ENCODE measurements around the gene GDPD3. TPM values are rescaled to one million over a fixed set of nuclear protein-coding genes. Genes with fewer than 3 reads are reported as not detected.

The GDPD3 gene
- total RNA-seq, 6 donors from 2014 or later, result 1.1 to 17.8 (median 5.4) TPM

DNA sequence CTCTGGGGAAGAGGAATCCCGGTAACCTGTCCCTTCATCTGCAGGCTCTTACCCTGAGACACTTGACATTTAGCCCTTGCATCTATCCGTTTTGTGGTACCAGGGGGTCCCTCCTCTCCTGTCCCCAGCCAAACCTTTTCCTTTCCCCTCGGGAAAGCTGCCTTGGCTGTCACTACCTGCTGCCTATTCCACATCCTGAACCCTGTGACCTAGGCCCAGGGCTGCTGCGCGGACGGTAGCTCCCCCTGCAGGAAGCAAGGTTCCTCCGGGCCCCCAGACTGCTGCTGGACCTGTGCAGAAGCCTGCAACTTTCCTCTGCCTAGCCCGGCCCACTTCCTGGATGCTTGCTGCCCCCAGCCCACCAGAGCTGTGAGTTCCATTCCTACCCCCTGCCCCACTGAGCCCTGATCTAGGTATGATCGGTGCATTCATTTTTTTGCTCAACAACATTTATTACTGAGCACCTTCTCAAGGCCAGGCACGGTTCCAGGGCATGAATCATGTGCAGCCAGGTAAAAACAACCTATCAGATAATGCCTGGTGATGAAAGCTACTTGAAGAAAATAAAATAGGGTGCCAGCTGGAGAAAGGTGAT, 58.3 kb downstream of the GDPD3 start:
- Histone ChIP-seq H3K27ac (no peak overlapping the region), H3K4me3 (no peak overlapping the region), H3K9me3 (no peaks in the 10 kb centered on the region), H3K36me3 (no peaks in the 10 kb centered on the region), H3K4me1 (peaks cover 9 to 21% (median 17%) of the 10 kb centered on the region in 4 donors), H3K27me3 (no peaks in the 10 kb centered on the region)
- WGBS, 2 donors, result 42 to 50% methylated on average over 10 of the region's 10 CpGs
- DNase-seq (peak in 1 of 2 donors; percentile 65), ATAC-seq (ENCODE audit: low FRiP score in 2 of 2) (peak in 1 of 2 donors; percentile 52)
- TF ChIP-seq POLR2A (IDR thresholded peaks at IDR 0.05) (no peak), EP300 (IDR thresholded peaks at IDR 0.05) (no peak), POLR2AphosphoS5 (IDR thresholded peaks at IDR 0.05) (no peak)
- TF ChIP-seq, protein P1, sequence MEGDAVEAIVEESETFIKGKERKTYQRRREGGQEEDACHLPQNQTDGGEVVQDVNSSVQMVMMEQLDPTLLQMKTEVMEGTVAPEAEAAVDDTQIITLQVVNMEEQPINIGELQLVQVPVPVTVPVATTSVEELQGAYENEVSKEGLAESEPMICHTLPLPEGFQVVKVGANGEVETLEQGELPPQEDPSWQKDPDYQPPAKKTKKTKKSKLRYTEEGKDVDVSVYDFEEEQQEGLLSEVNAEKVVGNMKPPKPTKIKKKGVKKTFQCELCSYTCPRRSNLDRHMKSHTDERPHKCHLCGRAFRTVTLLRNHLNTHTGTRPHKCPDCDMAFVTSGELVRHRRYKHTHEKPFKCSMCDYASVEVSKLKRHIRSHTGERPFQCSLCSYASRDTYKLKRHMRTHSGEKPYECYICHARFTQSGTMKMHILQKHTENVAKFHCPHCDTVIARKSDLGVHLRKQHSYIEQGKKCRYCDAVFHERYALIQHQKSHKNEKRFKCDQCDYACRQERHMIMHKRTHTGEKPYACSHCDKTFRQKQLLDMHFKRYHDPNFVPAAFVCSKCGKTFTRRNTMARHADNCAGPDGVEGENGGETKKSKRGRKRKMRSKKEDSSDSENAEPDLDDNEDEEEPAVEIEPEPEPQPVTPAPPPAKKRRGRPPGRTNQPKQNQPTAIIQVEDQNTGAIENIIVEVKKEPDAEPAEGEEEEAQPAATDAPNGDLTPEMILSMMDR (IDR thresholded peaks at IDR 0.05), result peak in 2 of 6 experiments; percentile 14 to 31

Other genes with a start within 250 kb of the GDPD3 start
- gene SEZ6L2, start 214.0 kb downstream of the GDPD3 start, total RNA-seq, result 10 to 100 TPM in 3 of 6 donors, 1 to 10 TPM in 3; 4.2 to 13.5 (median 8.2) TPM
- 1 to 10 TPM in 4 of 6 donors, under 1 TPM in 1, not detected in 1; 0.78 to 4.2 (median 2.4) TPM for gene ASPHD1, start 213.0 kb downstream of the GDPD3 start, total RNA-seq
- gene KCTD13, start 187.3 kb downstream of the GDPD3 start, total RNA-seq, result 10 to 100 TPM; 15.5 to 71.2 (median 24.4) TPM
- gene TMEM219, start 151.5 kb downstream of the GDPD3 start, total RNA-seq, result 100 to 1,000 TPM in 5 of 6 donors, 10 to 100 TPM in 1; 95.4 to 187 (median 139) TPM
- 100 to 1,000 TPM in 2 of 6 donors, 10 to 100 TPM in 4; 70.2 to 195 (median 81.5) TPM for gene TAOK2, start 139.7 kb downstream of the GDPD3 start, total RNA-seq
- gene HIRIP3, start 117.9 kb downstream of the GDPD3 start, total RNA-seq, result 10 to 100 TPM; 11.5 to 28.2 (median 25.0) TPM
- 10 to 100 TPM; 29.5 to 82.8 (median 55.7) TPM for gene INO80E, start 117.3 kb downstream of the GDPD3 start, total RNA-seq
- 10 to 100 TPM in 1 of 6 donors, 1 to 10 TPM in 5; 1.2 to 11.0 (median 6.5) TPM for gene DOC2A, start 102.5 kb downstream of the GDPD3 start, total RNA-seq
- gene C16orf92, start 90.3 kb downstream of the GDPD3 start, total RNA-seq, result not detected
- under 1 TPM in 1 of 6 donors, not detected in 5; 0.14 TPM for gene TLCD3B, start 82.3 kb downstream of the GDPD3 start, total RNA-seq
- 100 to 1,000 TPM; 303 to 964 (median 731) TPM for gene ALDOA, start 47.8 kb downstream of the GDPD3 start, total RNA-seq
- gene PPP4C, start 37.5 kb downstream of the GDPD3 start, total RNA-seq, result 10 to 100 TPM; 44.4 to 99.4 (median 80.0) TPM
- 1 to 10 TPM in 5 of 6 donors, under 1 TPM in 1; 0.69 to 9.4 (median 1.4) TPM for gene TBX6, start 21.6 kb downstream of the GDPD3 start, total RNA-seq
- gene YPEL3, start 17.3 kb downstream of the GDPD3 start, total RNA-seq, result 100 to 1,000 TPM in 4 of 6 donors, 10 to 100 TPM in 2; 81.5 to 228 (median 116) TPM
- 100 to 1,000 TPM in 2 of 6 donors, 10 to 100 TPM in 4; 48.9 to 120 (median 76.0) TPM for gene MAPK3, start 9.7 kb upstream of the GDPD3 start, total RNA-seq
- gene CORO1A, start 70.1 kb upstream of the GDPD3 start, total RNA-seq, result 100 to 1,000 TPM in 1 of 6 donors, 10 to 100 TPM in 5; 42.2 to 159 (median 80.3) TPM
- 100 to 1,000 TPM in 3 of 6 donors, 10 to 100 TPM in 3; 58.0 to 173 (median 100) TPM for gene BOLA2B, start 80.1 kb upstream of the GDPD3 start, total RNA-seq
- gene SLX1A, start 80.3 kb upstream of the GDPD3 start, total RNA-seq, result 100 to 1,000 TPM in 1 of 6 donors, 10 to 100 TPM in 5; 38.6 to 127 (median 63.6) TPM
- gene SULT1A3, start 85.7 kb upstream of the GDPD3 start, total RNA-seq, result 10 to 100 TPM in 5 of 6 donors, 1 to 10 TPM in 1; 9.6 to 69.1 (median 20.0) TPM
- gene NPIPB13, start 134.9 kb upstream of the GDPD3 start, total RNA-seq, result 10 to 100 TPM in 2 of 6 donors, 1 to 10 TPM in 4; 2.1 to 18.9 (median 4.9) TPM
- gene CD2BP2, start 241.8 kb upstream of the GDPD3 start, total RNA-seq, result 10 to 100 TPM; 24.2 to 63.7 (median 38.8) TPM